OCI-LY7 (cell line): Measurements from ENCODE around the gene NFATC3. TPM values are rescaled to one million over a fixed set of nuclear protein-coding genes. Genes with fewer than 3 reads are reported as not detected.

Source experiments
- BruUV-seq: library from RNA; stranded (reverse); fragments of 400-500 nt; replicated peaks from 2 replicates; lab custom pipeline; 2021; lab: Mats Ljungman, UMichigan
- CTCF ChIA-PET: fragments of 300-600 bp; sonication (Branson Sonifier 250); formaldehyde crosslinking; loops from one replicate; lab custom pipeline; 2022; ENCODE audit warnings: antibody characterized with exemption; ENCODE audit not compliant: unreplicated experiment; lab: Charles Lee
- POLR2A ChIA-PET: fragments of 300-600 bp; sonication (Branson Sonifier 250); formaldehyde crosslinking; loops from one replicate; lab custom pipeline; 2022; ENCODE audit warnings: antibody characterized with exemption; lab: Charles Lee
- DNase-seq: peaks from one replicate; pipeline ENCODE4 v3.0.0-alpha.2; 2015; ENCODE audit warnings: low spot score
- H2AFZ ChIP-seq: fragments of 200-600 bp; sonication (generic), shearing (Covaris generic); 2 replicates; pipeline ENCODE4 v1.6.1; 2014; ENCODE audit warnings: mild to moderate bottlenecking, antibody characterized with exemption, low read length, moderate library complexity
- H3K27ac ChIP-seq: fragments of 200-600 bp; sonication (generic); 2 replicates; pipeline ENCODE4 v1.5.1; 2014; ENCODE audit warnings: mixed run types, low read depth, mild to moderate bottlenecking, moderate library complexity, low read length, inconsistent platforms; ENCODE audit not compliant: poor library complexity, severe bottlenecking
- H3K36me3 ChIP-seq: fragments of 200-600 bp; sonication (generic); 2 replicates; pipeline ENCODE4 v1.6.1; 2014; ENCODE audit warnings: mild to moderate bottlenecking, antibody characterized with exemption, low read length, moderate library complexity, mixed read lengths; ENCODE audit not compliant: insufficient read depth
- H3K4me1 ChIP-seq: fragments of 200-600 bp; sonication (generic); 2 replicates; pipeline ENCODE4 v1.5.1; 2014; ENCODE audit warnings: mild to moderate bottlenecking, low read length; ENCODE audit not compliant: insufficient read depth, poor library complexity, severe bottlenecking
- H3K4me2 ChIP-seq: fragments of 200-600 bp; sonication (generic); 2 replicates; pipeline ENCODE4 v1.6.1; 2014; ENCODE audit warnings: mild to moderate bottlenecking, low read length
- H3K4me3 ChIP-seq: fragments of 200-600 bp; sonication (generic); 2 replicates; pipeline ENCODE4 v1.5.1; 2014; ENCODE audit warnings: mild to moderate bottlenecking, low read depth, low read length; ENCODE audit not compliant: poor library complexity, severe bottlenecking
- H3K79me2 ChIP-seq: fragments of 200-600 bp; sonication (generic); 2 replicates; pipeline ENCODE4 v1.6.1; 2016; ENCODE audit warnings: low read depth, mild to moderate bottlenecking, low read length, moderate library complexity, mixed read lengths; ENCODE audit not compliant: insufficient read depth
- H3K9me2 ChIP-seq: fragments of 200-600 bp; sonication (generic); 2 replicates; pipeline ENCODE4 v1.6.1; 2016; ENCODE audit warnings: mild to moderate bottlenecking, low read length, mixed read lengths; ENCODE audit not compliant: insufficient read depth
- H3K9me3 ChIP-seq: fragments of 200-600 bp; sonication (generic); 2 replicates; pipeline ENCODE4 v1.6.1; 2014; ENCODE audit warnings: mild to moderate bottlenecking, mixed run types, low read length, mixed read lengths
- H4K20me1 ChIP-seq: fragments of 200-600 bp; sonication (generic); 2 replicates; pipeline ENCODE4 v1.6.1; 2014; ENCODE audit warnings: mild to moderate bottlenecking, antibody characterized with exemption, low read length, moderate library complexity, mixed read lengths; ENCODE audit not compliant: insufficient read depth
- EZH2phosphoT487 ChIP-seq: fragments of 200-600 bp; sonication (generic); IDR thresholded peaks from 2 replicates; pipeline ENCODE4 v1.6.1; 2018; ENCODE audit warnings: low read depth, borderline replicate concordance, mild to moderate bottlenecking, mixed run types, antibody characterized with exemption, low read length, moderate library complexity, mixed read lengths
- intact Hi-C: fragments of 100-400 bp; cut with micrococcal nuclease; formaldehyde crosslinking; loops from one replicate; pipeline ENCODE4 v1.10.0; 2022; ENCODE audit not compliant: unreplicated experiment
- total RNA-seq, 2 experiments: library from RNA; depleted of rRNA in 1 of 2; stranded (reverse); fragments of >200 nt in 1 of 2; shearing (Covaris generic) in 1 of 2; gene quantifications; 2 replicates each; pipeline ENCODE4 v1.2.3, GENCODE V29; 2014 to 2022
- TF ChIP-seq, protein P1 (sequence below): fragments of 200-600 bp; sonication (generic); conservative IDR thresholded peaks from 2 replicates; pipeline ENCODE4 v1.5.1; 2014; ENCODE audit warnings: mild to moderate bottlenecking, antibody characterized with exemption, low read length, moderate library complexity, mixed read lengths

Gene NFATC3
- total RNA-seq, 2 experiments from 2014 or later, result 73.4 to 76.0 TPM

DNA sequence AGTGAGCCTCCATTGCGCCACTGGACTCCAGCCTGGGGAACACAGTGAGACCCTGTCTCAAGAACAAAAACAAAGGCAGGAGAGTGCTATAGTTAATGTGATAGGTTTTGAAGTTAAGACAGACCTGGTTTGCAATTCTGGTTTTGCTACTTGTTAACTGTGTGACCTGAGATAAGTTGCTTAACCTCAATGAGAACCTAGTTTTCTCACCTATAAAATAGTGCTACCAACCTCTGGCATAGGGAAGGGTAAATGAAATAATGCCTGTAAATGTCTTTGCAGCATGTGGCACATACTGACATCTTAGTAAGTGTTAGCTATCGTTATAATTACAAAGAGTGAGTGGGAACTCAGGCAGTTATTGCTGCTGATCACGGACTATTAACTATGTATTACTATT is 29.8 kb upstream of the NFATC3 start:
- Histone ChIP-seq H3K4me2 (no peak overlapping the region), H3K9me2 (no peaks in the 10 kb centered on the region), H3K9me3 (no peaks in the 10 kb centered on the region), H4K20me1 (no peaks in the 10 kb centered on the region), H3K4me3 (no peak overlapping the region), H2AFZ (no peak overlapping the region), H3K79me2 (no peaks in the 10 kb centered on the region), H3K4me1 (no peaks in the 10 kb centered on the region), H3K36me3 (peaks cover 75% of the 10 kb centered on the region), H3K27ac (no peak overlapping the region)
- POLR2A ChIA-PET, result interaction anchor here (1.0 kb wide), 1 partner anchor 17 kb away, joined by 4 read pairs; no protein-coding TSS in a partner anchor
- no TSS peak for BruUV-seq
- DNase-seq, result no peak
- intact Hi-C loops, result no loop called here
- CTCF ChIA-PET, result interaction anchor here (0.6 kb wide), 1 partner anchor 15 kb away, joined by 3 read pairs; no protein-coding TSS in a partner anchor
- TF ChIP-seq EZH2phosphoT487, result no peak
- TF ChIP-seq, protein P1, sequence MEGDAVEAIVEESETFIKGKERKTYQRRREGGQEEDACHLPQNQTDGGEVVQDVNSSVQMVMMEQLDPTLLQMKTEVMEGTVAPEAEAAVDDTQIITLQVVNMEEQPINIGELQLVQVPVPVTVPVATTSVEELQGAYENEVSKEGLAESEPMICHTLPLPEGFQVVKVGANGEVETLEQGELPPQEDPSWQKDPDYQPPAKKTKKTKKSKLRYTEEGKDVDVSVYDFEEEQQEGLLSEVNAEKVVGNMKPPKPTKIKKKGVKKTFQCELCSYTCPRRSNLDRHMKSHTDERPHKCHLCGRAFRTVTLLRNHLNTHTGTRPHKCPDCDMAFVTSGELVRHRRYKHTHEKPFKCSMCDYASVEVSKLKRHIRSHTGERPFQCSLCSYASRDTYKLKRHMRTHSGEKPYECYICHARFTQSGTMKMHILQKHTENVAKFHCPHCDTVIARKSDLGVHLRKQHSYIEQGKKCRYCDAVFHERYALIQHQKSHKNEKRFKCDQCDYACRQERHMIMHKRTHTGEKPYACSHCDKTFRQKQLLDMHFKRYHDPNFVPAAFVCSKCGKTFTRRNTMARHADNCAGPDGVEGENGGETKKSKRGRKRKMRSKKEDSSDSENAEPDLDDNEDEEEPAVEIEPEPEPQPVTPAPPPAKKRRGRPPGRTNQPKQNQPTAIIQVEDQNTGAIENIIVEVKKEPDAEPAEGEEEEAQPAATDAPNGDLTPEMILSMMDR, result no peak

DNA sequence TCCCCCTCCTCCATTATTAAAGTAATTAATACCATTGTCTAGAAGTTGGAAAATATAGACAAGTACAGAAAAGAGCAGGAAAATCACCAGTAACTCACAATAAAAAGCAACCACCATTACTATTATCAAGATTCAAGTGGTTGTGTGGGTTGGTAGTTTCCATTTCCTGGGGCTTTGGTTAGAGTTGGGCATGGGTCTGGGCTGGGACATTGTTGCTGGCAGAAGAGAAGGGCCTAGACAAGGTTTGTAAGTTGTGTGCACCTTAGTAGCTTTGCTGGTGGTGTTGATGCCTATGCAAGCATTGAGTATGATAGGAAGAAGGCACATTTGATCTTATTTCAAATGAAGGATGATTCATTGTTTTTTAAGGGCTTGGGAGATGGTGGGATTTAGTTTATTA is 25.4 kb upstream of the NFATC3 start:
- DNase-seq, result no peak
- Histone ChIP-seq H3K4me3 (no peak overlapping the region), H3K79me2 (no peaks in the 10 kb centered on the region), H3K36me3 (peaks cover 58% of the 10 kb centered on the region), H3K4me2 (no peak overlapping the region), H3K9me2 (no peaks in the 10 kb centered on the region), H3K27ac (no peak overlapping the region), H2AFZ (no peak overlapping the region), H3K4me1 (peaks cover 4% of the 10 kb centered on the region), H3K9me3 (no peaks in the 10 kb centered on the region), H4K20me1 (no peaks in the 10 kb centered on the region)
- intact Hi-C loops, result loop anchor here (5.0 kb wide), 1 partner anchor 178 kb away; the partner anchor contains the start of gene NRN1L
- POLR2A ChIA-PET, result interaction anchor here (0.7 kb wide), 1 partner anchor 80 kb away, joined by 4 read pairs; no protein-coding TSS in a partner anchor
- no TSS peak for BruUV-seq
- CTCF ChIA-PET, result no interaction called here
- no peak for TF ChIP-seq EZH2phosphoT487
- TF ChIP-seq, protein P1, result no peak

DNA sequence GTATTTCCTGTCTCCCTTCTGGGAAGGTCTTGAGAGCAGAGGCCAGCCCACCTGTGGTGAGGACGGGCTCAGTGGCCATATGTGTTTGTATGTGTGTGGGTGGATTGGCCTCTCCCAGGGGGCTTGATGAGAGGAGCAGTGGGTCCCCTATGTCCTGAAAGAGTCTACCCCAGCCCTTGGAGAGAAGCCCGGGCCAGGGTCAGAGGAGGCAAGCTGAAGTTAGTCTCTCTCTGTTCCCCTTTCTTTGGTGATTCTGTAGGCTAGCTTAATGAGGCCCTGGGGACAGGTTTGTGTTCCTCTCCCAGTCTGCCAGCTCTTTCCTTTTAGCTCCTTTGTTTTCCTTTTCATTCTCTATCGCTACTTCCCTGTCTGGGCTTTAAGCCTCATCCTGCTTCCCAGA is 23.8 kb upstream of the NFATC3 start:
- ChIA-PET POLR2A (interaction anchor here (1.2 kb wide), 1 partner anchor 12 kb away, joined by 4 read pairs; no protein-coding TSS in a partner anchor), CTCF (interaction anchor here (0.6 kb wide), 1 partner anchor 45 kb away, joined by 3 read pairs; no protein-coding TSS in a partner anchor)
- TF ChIP-seq, protein P1, result no peak
- TF ChIP-seq EZH2phosphoT487, result no peak
- Histone ChIP-seq H3K9me2 (no peaks in the 10 kb centered on the region), H2AFZ (no peak overlapping the region), H3K4me3 (no peak overlapping the region), H3K4me2 (no peak overlapping the region), H3K27ac (no peak overlapping the region), H4K20me1 (no peaks in the 10 kb centered on the region), H3K79me2 (no peaks in the 10 kb centered on the region), H3K9me3 (no peaks in the 10 kb centered on the region), H3K4me1 (peaks cover 4% of the 10 kb centered on the region), H3K36me3 (peaks cover 45% of the 10 kb centered on the region)
- intact Hi-C loops, result loop anchor here (5.0 kb wide), 1 partner anchor 179 kb away; the partner anchor contains the start of gene NRN1L
- DNase-seq, result no peak
- BruUV-seq, result no TSS peak
